Naive thymus-derived CD8-positive, alpha-beta T cell (primary cell): Measurements from ENCODE around the gene SLC4A4. TPM values are rescaled to one million over a fixed set of nuclear protein-coding genes. Genes with fewer than 3 reads are reported as not detected.

Experiments used
- ATAC-seq, 2 donors: fragments of 150-1000 bp; cut with Tn5 transposase in 1 of 2; sonication (Bioruptor Pico), chemical (Tn5 transposase) in 1 of 2; 1 replicate in 1 of 2; 2 replicates in 1 of 2; pipeline ENCODE4 v1.10.0; 2021; ENCODE audit warnings: mild to moderate bottlenecking in 2 of 2, moderate library complexity in 2 of 2
- POLR2A ChIA-PET: fragments of 350-600 bp; sonication (Branson Sonifier 250); formaldehyde crosslinking; loops from one replicate; lab custom pipeline; 2021; ENCODE audit warnings: antibody characterized with exemption; lab: Charles Lee
- DNase-seq, 10 donors: peaks; one replicate each; pipeline versions ENCODE4 v3.0.0 to v3.0.0-alpha.2; 2020 to 2022
- H3K27ac Mint-ChIP-seq, 10 donors: one replicate each; pipeline ENCODE4 v1.8.0; 2020 to 2022; ENCODE audit warnings: mild to moderate bottlenecking in 10 of 10, mixed read lengths in 10 of 10, moderate library complexity in 4 of 10, inconsistent platforms in 1 of 10
- H3K27me3 Mint-ChIP-seq, 5 donors: one replicate each; pipeline ENCODE4 v1.8.0; 2021 to 2022; ENCODE audit warnings: mixed read lengths in 5 of 5
- H3K36me3 Mint-ChIP-seq, 3 donors: one replicate each; pipeline ENCODE4 v1.8.0; 2020 to 2022; ENCODE audit warnings: mixed read lengths in 3 of 3, mild to moderate bottlenecking in 2 of 3, inconsistent platforms in 1 of 3
- H3K4me1 Mint-ChIP-seq, 4 donors: one replicate each; pipeline ENCODE4 v1.8.0; 2021 to 2022; ENCODE audit warnings: mixed read lengths in 4 of 4
- H3K4me3 Mint-ChIP-seq, 10 donors: one replicate each; pipeline ENCODE4 v1.8.0; 2020 to 2022; ENCODE audit warnings: mild to moderate bottlenecking in 10 of 10, mixed read lengths in 10 of 10, moderate library complexity in 6 of 10, inconsistent platforms in 1 of 10
- H3K9me3 Mint-ChIP-seq, 9 donors: one replicate each; pipeline ENCODE4 v1.8.0; 2020 to 2022; ENCODE audit warnings: mixed read lengths in 9 of 9, mild to moderate bottlenecking in 3 of 9, inconsistent platforms in 1 of 9, moderate library complexity in 1 of 9
- polyA plus RNA-seq, 3 donors: library from polyadenylated mRNA; unstranded; fragments of 300-500 nt; fragmentation: Illumina TruSeq; gene quantifications; one replicate each; pipeline ENCODE4 v1.2.3, GENCODE V29; 2021
- total RNA-seq, 8 experiments: library from RNA in 2 of 8; stranded (reverse) in 2 of 8; gene quantifications; one replicate each; pipeline ENCODE4 v1.2.3 and lab custom pipeline; 2021 to 2026

The SLC4A4 gene
- total and polyA plus RNA-seq, 5 experiments from 2014 or later, result 0.08 to 4.2 (median 0.13) TPM

- ATAC-seq (no peak), DNase-seq (no peak)
- no peaks in the 10 kb centered on the region for H3K4me1 Mint-ChIP-seq
- H3K27me3 Mint-ChIP-seq, result peaks cover 0 to 8% (median 0%) of the 10 kb centered on the region in 5 donors
- no peak overlapping the region for H3K4me3 Mint-ChIP-seq
- no peaks in the 10 kb centered on the region for H3K36me3 Mint-ChIP-seq
- POLR2A ChIA-PET, result no interaction called here
- H3K27ac Mint-ChIP-seq, result no peak overlapping the region
- H3K9me3 Mint-ChIP-seq, result peaks cover 0 to 3% (median 0%) of the 10 kb centered on the region in 9 donors
These were observed 159.2 kb downstream of the SLC4A4 start for GRCh38 chr4:71498002-71498401.

DNA sequence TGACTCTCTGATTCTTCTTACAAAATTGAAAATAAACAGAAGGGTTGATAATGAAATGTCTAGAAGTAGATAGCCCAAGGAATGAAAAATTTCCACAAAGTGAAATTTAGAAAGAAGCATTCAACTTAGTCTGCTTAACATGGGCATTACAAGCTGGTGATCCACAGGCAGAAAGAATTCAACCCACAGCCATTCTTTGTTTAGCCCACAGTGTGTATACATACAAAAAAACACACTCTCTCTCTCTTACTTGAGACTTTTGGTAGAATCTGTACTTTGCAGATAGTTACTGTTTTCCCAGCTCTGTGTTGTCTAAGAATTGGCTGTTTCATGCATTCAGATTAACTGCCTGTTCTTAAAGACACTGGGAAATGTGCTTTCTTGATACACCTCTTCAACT is 159.8 kb downstream of the SLC4A4 start:
- no peaks in the 10 kb centered on the region for H3K36me3 Mint-ChIP-seq

GRCh38 chr4:71501992-71502391 is 163.2 kb downstream of the SLC4A4 start:
- POLR2A ChIA-PET, result no interaction called here
- ATAC-seq, result no peak

More for the DNA sequence above, 159.8 kb downstream of the SLC4A4 start:
- no peak overlapping the region for H3K27ac Mint-ChIP-seq
- H3K27me3 Mint-ChIP-seq, result peaks cover 0 to 4% (median 0%) of the 10 kb centered on the region in 5 donors
- no peak for DNase-seq
- no peak for ATAC-seq
- POLR2A ChIA-PET, result no interaction called here
- H3K9me3 Mint-ChIP-seq, result peaks cover 0 to 4% (median 0%) of the 10 kb centered on the region in 9 donors
- H3K4me1 Mint-ChIP-seq, result no peaks in the 10 kb centered on the region
- H3K4me3 Mint-ChIP-seq, result no peak overlapping the region

GRCh38 chr4:71518283-71518989 is 179.6 kb downstream of the SLC4A4 start:
- Mint-ChIP-seq H3K9me3 (peaks cover 2 to 17% (median 5%) of the 10 kb centered on the region in 9 donors), H3K36me3 (peaks cover 0 to 5% (median 0%) of the 10 kb centered on the region in 3 donors), H3K27me3 (no peaks in the 10 kb centered on the region), H3K4me1 (no peaks in the 10 kb centered on the region), H3K27ac (no peak overlapping the region), H3K4me3 (no peak overlapping the region)
- POLR2A ChIA-PET, result no interaction called here
- no peak for DNase-seq
- ATAC-seq, result no peak

More at GRCh38 chr4:71501992-71502391, 163.2 kb downstream of the SLC4A4 start:
- H3K9me3 Mint-ChIP-seq, result peaks cover 0 to 9% (median 5%) of the 10 kb centered on the region in 9 donors
- no peak for DNase-seq
- H3K27me3 Mint-ChIP-seq, result peaks cover 0 to 9% (median 2%) of the 10 kb centered on the region in 5 donors
- H3K4me3 Mint-ChIP-seq, result no peak overlapping the region
- H3K4me1 Mint-ChIP-seq, result no peaks in the 10 kb centered on the region
- H3K36me3 Mint-ChIP-seq, result no peaks in the 10 kb centered on the region
- H3K27ac Mint-ChIP-seq, result no peak overlapping the region

DNA sequence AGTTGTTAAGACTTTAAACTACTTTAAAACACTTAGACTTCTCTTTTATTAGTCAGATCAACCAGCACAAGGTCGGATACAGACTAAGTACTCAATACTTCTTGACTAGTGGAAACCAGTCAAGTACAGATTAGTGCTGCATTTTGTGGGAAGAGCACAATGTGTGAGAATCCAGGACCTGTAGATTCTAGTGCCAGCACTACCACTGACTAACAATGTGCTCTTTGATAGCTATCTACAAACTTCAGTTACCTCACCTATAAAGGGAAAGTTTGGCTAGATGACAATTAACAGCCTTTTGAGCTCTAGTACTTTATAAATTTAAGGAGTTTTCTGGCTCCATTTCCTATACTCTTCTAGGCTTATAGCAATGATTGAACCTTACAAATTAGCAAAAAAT is 181.5 kb downstream of the SLC4A4 start:
- POLR2A ChIA-PET, result no interaction called here
- ATAC-seq, result no peak

GRCh38 chr4:71520850-71521249 is 182.0 kb downstream of the SLC4A4 start:
- Mint-ChIP-seq H3K27ac (no peak overlapping the region), H3K4me3 (no peak overlapping the region), H3K36me3 (peaks cover 0 to 5% (median 0%) of the 10 kb centered on the region in 3 donors), H3K9me3 (peaks cover 0 to 14% (median 3%) of the 10 kb centered on the region in 9 donors), H3K4me1 (no peaks in the 10 kb centered on the region), H3K27me3 (no peaks in the 10 kb centered on the region)
- DNase-seq (no peak), ATAC-seq (no peak)
- POLR2A ChIA-PET, result no interaction called here

More for the DNA sequence above, 181.5 kb downstream of the SLC4A4 start:
- H3K27ac Mint-ChIP-seq, result no peak overlapping the region
- H3K4me3 Mint-ChIP-seq, result no peak overlapping the region
- no peak for DNase-seq
- no peaks in the 10 kb centered on the region for H3K4me1 Mint-ChIP-seq
- no peaks in the 10 kb centered on the region for H3K27me3 Mint-ChIP-seq
- peaks cover 0 to 5% (median 0%) of the 10 kb centered on the region in 3 donors for H3K36me3 Mint-ChIP-seq
- peaks cover 2 to 14% (median 5%) of the 10 kb centered on the region in 9 donors for H3K9me3 Mint-ChIP-seq

GRCh38 chr4:71524756-71525155 is 185.9 kb downstream of the SLC4A4 start:
- ATAC-seq (no peak), DNase-seq (no peak)
- POLR2A ChIA-PET, result no interaction called here
- Mint-ChIP-seq H3K27ac (no peak overlapping the region), H3K4me1 (no peaks in the 10 kb centered on the region), H3K9me3 (no peaks in the 10 kb centered on the region), H3K4me3 (no peak overlapping the region), H3K36me3 (no peaks in the 10 kb centered on the region), H3K27me3 (peaks cover 0 to 10% (median 0%) of the 10 kb centered on the region in 5 donors)

DNA sequence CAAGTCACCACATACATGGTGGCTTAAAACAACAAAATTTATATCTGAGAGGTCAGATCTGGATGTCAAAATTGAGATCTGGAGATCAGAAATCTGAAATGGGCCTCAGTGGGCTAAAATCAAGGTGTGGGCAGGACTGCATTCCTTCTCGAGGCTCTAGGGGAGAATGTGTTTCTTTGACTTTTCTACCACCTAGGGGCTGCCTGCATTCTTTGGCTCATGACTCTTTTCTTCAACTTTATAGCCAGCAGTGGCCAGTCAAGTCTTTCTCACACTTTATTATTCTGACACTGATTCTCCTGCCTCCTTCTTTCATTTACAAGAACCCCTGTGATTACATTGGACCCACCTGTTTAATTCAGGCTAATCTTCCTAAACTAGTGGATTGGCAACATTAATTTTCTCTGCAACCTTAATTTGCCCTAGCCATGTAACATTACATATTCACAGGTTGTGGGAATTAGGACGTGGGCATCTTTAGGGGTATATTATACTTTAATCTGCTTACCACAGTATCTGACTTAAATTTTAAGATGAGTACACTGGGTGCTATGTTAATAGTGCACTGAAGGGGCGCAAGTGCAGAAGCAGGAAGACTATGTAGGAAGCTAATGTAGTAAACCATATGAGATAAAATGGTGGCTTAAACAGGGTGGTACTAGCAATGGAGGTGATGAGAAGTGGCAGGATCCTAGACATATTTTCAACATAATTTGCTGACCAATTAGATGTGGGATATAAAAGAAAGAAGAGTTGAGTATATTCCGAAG is 188.0 kb downstream of the SLC4A4 start:
- POLR2A ChIA-PET, result no interaction called here
- ATAC-seq (no peak), DNase-seq (no peak)
- H3K9me3 Mint-ChIP-seq, result no peaks in the 10 kb centered on the region
- H3K27me3 Mint-ChIP-seq, result peaks cover 0 to 10% (median 0%) of the 10 kb centered on the region in 5 donors
- H3K4me1 Mint-ChIP-seq, result no peaks in the 10 kb centered on the region
- H3K4me3 Mint-ChIP-seq, result no peak overlapping the region
- H3K27ac Mint-ChIP-seq, result no peak overlapping the region
- no peaks in the 10 kb centered on the region for H3K36me3 Mint-ChIP-seq

DNA sequence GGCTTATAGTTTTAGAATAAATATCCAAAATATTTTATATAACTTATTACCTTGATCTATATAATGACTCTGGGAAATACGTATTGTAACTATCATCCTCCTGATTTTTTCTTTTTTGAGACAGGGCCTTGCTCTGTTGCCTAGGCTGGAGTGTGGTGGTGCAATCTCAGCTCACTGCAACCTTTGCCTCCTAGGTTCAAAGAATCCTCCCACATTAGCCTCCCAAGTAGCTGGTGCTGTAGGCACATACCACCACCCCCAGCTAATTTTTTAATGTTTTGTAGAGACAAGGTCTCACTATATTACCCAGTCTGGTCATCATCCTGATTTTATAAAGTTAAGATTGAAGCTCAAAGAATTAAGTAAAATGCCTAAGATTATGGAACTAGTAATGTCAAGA is 193.6 kb downstream of the SLC4A4 start:
- DNase-seq (no peak), ATAC-seq (no peak)
- no peak overlapping the region for H3K27ac Mint-ChIP-seq
- no peaks in the 10 kb centered on the region for H3K36me3 Mint-ChIP-seq
- peaks cover 0 to 4% (median 3%) of the 10 kb centered on the region in 5 donors for H3K27me3 Mint-ChIP-seq
- no peak overlapping the region for H3K4me3 Mint-ChIP-seq
- H3K4me1 Mint-ChIP-seq, result no peaks in the 10 kb centered on the region
- POLR2A ChIA-PET, result no interaction called here
- no peaks in the 10 kb centered on the region for H3K9me3 Mint-ChIP-seq

DNA sequence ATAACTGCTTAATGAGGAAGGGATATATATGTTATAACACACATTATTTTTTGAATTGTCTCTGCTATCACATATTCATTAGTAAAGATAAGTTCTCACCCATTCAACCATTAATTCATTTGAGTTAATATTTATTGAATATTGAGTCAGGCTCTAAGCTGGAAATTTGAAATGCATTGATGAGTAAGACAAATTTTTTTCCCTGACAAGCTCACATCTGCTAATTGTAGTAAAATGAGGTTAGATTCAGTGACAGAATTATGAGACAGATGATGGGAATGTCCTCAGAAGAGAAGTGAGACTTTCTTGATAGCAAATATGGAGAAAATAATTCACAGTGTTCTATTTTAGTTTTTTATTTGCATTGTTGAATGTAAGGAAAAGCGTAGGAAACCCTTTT is 194.3 kb downstream of the SLC4A4 start:
- POLR2A ChIA-PET, result no interaction called here
- H3K9me3 Mint-ChIP-seq, result no peaks in the 10 kb centered on the region
- no peak overlapping the region for H3K4me3 Mint-ChIP-seq
- DNase-seq (no peak), ATAC-seq (no peak)
- H3K27me3 Mint-ChIP-seq, result peaks cover 0 to 3% (median 0%) of the 10 kb centered on the region in 5 donors
- H3K36me3 Mint-ChIP-seq, result no peaks in the 10 kb centered on the region
- H3K4me1 Mint-ChIP-seq, result no peaks in the 10 kb centered on the region
- no peak overlapping the region for H3K27ac Mint-ChIP-seq

DNA sequence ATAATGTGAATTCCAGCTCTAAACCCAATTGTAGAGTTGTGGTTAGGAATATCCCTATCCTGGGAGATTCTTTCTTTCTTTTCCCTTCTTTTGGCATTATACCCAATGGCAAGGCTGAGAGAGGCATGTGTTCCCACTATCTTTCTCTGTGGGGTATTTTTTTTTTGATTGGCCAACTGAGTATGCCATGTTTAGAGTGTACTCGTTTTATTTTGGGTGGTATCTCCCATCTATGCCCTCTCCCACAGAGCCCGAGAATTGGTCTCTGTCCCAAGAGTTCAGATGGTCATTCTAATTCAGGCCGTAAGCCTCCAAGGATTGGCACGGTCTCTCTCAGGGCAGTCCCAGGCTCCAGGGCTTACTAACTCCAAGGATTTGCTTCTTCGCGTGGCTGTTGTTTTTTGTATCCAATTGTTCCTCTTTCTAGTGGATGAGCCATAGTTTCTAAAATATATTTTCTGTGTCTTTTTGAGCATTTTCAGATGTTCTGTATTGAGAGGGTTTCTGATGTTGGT is 198.8 kb downstream of the SLC4A4 start:
- Mint-ChIP-seq H3K36me3 (no peaks in the 10 kb centered on the region), H3K9me3 (no peaks in the 10 kb centered on the region), H3K27me3 (peaks cover 0 to 8% (median 2%) of the 10 kb centered on the region in 5 donors), H3K4me1 (peaks cover 0 to 4% (median 0%) of the 10 kb centered on the region in 4 donors), H3K27ac (no peak overlapping the region), H3K4me3 (no peak overlapping the region)
- ATAC-seq (no peak), DNase-seq (no peak)
- POLR2A ChIA-PET, result no interaction called here

- POLR2A ChIA-PET, result no interaction called here
- no peak for DNase-seq
These were observed 199.7 kb downstream of the SLC4A4 start for GRCh38 chr4:71538528-71538927.

GRCh38 chr4:71540749-71541269 is 202.0 kb downstream of the SLC4A4 start:
- H3K9me3 Mint-ChIP-seq, result no peaks in the 10 kb centered on the region
- H3K27me3 Mint-ChIP-seq, result peaks cover 0 to 11% (median 2%) of the 10 kb centered on the region in 5 donors
- H3K27ac Mint-ChIP-seq, result no peak overlapping the region

More at GRCh38 chr4:71538528-71538927, 199.7 kb downstream of the SLC4A4 start:
- Mint-ChIP-seq H3K36me3 (no peaks in the 10 kb centered on the region), H3K9me3 (no peaks in the 10 kb centered on the region), H3K4me3 (no peak overlapping the region), H3K27me3 (peaks cover 0 to 14% (median 2%) of the 10 kb centered on the region in 5 donors), H3K4me1 (peaks cover 0 to 4% (median 0%) of the 10 kb centered on the region in 4 donors), H3K27ac (no peak overlapping the region)
- ATAC-seq, result no peak

More at GRCh38 chr4:71540749-71541269, 202.0 kb downstream of the SLC4A4 start:
- POLR2A ChIA-PET, result no interaction called here
- ATAC-seq (no peak), DNase-seq (no peak)
- Mint-ChIP-seq H3K4me1 (peaks cover 0 to 4% (median 0%) of the 10 kb centered on the region in 4 donors), H3K4me3 (no peak overlapping the region), H3K36me3 (no peaks in the 10 kb centered on the region)
